Hematopoietic multipotent progenitor cell (in vitro differentiated cells): Measurements from ENCODE around the gene SLC6A3. TPM values are rescaled to one million over a fixed set of nuclear protein-coding genes. Genes with fewer than 3 reads are reported as not detected.
A peak's percentile ranks its signal among the peaks of the same experiment; 100 is the strongest.
"Not testable (repeated sequence)": the region's sequence is repeated elsewhere in the genome, so short reads cannot be mapped to it uniquely, and the experiment has no call there.

ENCODE experiments used
- DNase-seq, 3 donors: peaks; one replicate each; pipeline ENCODE4 v3.0.0-alpha.2; 2011 to 2015; ENCODE audit warnings: low read depth in 2 of 3, low spot score in 2 of 3
- total RNA-seq: library from RNA; depleted of rRNA; stranded (reverse); fragments of >200 nt; gene quantifications from one replicate; pipeline ENCODE4 v1.2.3, GENCODE V29; 2012

SLC6A3 gene
- total RNA-seq, 1 donor = not detected

GRCh38 chr5:1478271-1479035 lies 33.2 kb upstream of the SLC6A3 start:
- no peak for DNase-seq

- DNase-seq = no peak
Measured at GRCh38 chr5:1477341-1477740, 32.1 kb upstream of the SLC6A3 start.

- no peak for DNase-seq
Measured at GRCh38 chr5:1476967-1477310, 31.7 kb upstream of the SLC6A3 start.

DNA sequence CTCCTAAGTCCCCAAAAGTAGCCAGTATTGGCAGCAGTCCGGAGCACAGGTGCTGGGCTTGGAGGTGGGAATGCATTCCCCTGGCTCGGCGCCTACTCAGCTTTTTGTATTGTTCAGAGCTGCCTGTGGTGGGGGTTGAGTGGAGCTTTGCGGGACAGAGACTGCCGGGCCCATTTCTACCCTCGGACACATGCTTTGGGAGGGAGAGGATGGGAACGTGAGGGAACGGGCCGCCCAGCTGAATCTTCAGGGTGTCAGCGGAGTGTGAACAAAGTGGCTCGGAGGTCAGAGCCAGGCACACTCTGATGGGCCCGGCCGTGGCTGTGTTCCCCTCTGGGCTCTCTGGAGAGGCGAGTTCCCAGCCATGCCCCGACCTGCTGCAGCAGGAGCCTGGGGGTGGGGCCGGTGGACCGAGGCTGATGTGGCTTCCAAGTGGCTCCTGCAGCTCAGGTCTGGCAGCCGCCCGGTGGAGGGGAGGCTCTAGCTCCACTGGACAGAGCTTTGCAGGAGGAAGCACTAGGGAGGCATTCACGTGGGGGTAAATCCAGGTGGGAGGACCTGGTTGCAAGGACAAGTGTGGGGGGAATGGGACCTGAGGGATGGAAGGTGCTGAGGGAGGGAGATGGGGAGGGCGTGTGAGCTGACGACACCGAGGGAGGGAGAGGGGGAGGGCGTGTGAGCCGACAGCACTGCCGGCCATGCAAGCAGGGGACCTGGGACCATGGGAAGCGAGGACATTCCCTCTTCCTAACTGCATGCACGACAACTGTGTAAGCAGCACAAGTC lies 31.1 kb upstream of the SLC6A3 start:
- DNase-seq = no peak

GRCh38 chr5:1475544-1475900 lies 30.3 kb upstream of the SLC6A3 start:
- DNase-seq = not testable (repeated sequence)

DNA sequence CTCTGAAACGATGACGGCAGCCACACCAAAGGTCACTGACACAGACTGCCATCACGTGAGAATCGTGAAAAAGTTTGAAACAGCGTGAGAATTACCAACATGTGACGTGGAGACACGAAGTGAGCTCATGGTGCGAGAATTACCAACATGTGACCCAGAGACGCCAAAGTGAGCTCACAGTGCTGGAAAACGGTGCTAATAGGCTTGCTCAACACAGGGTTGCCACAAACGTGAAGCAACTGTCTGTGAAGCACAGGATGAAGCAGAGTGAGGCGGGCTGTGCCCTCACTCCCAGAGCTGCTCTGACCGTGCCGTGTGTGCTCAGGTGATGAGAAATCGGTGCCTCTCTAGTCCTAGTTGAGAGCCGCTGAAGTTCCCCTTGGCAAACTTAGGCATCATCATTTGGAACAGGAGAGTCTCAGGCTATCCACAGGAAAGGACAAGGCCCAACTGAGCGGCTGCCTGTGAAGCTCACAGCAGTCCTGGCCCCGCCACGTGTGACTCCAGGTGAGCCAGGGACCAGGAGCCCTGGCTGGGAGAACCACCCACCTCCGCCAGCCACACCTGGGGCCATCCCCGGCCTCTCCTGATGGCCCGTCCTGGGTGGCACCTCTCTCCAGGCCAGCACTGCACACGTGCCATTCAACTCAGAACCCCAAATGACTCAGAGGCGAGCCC lies 29.8 kb upstream of the SLC6A3 start:
- DNase-seq = no peak

DNA sequence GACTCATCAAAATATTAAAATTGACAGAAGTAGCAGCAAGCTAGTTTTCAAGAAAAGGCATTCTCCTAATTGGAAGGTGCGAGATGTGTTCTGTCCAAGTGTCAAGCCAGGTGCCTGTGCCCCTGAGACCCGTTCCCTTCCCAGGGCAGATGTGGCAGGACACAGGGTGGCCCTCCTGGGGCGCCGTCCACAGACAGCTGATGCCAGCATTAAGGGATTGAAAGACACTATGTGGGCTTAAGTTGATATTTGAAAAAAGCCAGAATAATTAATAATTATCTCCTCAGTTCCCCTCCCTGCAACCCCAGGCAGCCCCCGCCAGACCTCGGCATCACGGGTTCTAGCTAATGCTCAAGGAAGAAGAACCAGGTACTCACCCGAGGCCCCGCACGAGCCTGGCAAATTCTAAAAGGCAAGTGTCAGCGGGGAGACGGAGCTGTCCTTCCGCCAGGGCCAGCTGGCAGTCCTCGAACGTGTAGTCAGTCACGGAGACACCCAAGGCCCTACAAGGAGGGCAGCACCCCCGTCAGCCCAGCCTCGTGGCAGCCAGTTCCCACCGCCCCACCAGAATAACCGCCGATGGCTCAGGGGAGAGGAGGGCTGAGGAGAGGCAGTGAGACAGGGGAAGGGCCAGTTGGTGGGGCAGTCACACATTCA lies 29.1 kb upstream of the SLC6A3 start:
- DNase-seq = no peak

DNA sequence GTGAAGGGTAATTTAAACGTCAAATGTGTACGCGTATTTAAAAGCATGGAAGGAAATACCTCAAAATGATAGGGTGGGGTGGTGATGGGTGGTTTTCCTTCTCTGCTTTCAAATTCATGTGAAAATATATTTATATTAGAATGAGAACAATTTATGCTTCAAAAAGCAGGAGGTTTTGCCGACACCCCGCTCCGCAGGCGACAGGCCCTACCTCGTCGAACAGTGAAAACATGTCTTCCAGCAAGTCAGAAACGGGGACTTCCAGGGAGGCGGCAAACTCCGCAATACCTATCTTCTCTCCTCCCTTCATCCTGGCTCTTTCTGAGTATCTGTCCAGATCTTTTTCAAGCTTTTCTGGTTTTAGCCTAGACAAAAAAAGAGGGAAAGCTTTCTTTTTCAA lies 28.5 kb upstream of the SLC6A3 start:
- DNase-seq = no peak

DNA sequence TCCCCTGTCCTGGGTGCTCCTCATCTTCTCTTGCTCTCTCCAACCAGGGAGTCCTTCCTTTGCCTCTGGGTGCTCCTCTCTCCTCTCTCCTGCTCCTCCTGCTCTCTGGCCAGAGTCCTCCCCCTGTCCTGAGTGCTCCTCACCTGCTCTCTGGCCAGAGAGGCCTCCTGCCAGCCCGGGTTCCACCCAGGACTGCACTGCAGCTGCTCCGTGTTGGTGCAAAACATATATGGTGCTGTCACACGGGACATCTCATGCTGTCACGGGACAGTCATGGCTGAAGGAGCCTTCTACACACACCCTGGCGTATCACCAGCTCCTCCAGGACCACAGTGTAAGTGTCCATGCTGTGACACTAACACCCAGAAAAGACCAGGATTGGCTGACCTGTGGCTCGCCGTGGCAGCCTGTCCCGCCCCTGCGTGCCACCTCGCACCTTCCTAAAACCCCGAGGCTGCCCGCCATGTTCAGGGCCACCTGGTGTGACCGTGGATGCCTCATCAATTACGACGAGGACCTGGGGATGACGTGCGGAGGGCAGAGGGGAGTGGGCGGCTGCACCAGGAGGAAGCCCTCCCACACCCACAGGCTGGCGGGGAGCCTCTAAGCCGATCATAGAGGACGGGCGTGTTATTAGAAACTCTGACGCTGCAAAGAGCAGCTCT lies 27.9 kb upstream of the SLC6A3 start:
- no peak for DNase-seq

GRCh38 chr5:1471997-1472963 lies 27.0 kb upstream of the SLC6A3 start:
- no peak for DNase-seq

- DNase-seq = no peak
Measured at GRCh38 chr5:1471240-1471853, 26.1 kb upstream of the SLC6A3 start.

- DNase-seq = no peak
Measured at GRCh38 chr5:1470762-1471211, 25.5 kb upstream of the SLC6A3 start.

GRCh38 chr5:1468629-1469527 lies 23.6 kb upstream of the SLC6A3 start:
- DNase-seq = no peak

GRCh38 chr5:1468247-1468612 lies 23.0 kb upstream of the SLC6A3 start:
- peak in 1 of 3 donors; percentile 35 for DNase-seq

DNA sequence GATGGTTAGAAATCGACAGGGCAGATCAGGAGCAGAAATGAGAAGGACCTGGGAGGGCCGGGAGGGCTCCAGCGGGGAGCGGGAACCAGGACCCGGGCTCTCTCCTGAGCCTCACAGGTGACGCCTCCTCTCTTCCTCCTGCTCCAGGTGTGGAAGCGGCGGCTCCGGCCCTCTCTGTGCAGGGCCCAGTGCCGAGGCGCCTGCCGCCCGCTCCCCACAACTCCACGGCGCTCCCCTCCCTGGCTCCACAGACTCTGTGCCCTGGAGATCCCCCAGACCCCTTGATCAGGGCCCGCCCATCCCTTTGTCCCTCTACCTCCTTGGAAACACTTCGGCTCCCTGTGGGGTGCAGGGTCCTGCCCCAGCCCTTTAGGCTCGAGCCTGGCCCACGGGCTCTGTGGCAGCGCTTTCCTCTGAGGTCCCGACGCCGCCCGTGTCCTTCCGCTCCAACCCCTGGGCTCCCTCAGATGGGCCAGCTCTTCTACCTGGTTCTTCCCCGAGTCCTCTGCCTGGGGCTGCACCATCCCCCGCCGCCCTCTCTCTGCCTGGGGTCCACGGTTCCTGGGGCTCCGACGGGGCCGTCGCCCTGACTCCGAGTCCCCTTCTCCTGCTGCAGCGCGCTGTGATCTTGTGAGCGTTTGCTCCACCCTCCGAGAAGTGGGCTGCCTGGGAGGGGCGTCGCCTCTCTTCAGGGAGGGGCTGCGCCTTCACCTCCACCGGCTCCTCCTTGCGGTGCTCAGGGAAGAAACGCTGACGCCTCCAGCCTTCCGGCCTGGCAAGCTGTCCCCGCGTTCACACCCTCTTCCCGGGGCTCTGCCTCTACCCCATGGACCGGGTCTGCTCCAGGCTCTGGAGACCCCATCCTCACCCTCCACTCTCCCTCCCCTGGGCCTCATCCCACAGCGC lies 22.4 kb upstream of the SLC6A3 start:
- no peak for DNase-seq

DNA sequence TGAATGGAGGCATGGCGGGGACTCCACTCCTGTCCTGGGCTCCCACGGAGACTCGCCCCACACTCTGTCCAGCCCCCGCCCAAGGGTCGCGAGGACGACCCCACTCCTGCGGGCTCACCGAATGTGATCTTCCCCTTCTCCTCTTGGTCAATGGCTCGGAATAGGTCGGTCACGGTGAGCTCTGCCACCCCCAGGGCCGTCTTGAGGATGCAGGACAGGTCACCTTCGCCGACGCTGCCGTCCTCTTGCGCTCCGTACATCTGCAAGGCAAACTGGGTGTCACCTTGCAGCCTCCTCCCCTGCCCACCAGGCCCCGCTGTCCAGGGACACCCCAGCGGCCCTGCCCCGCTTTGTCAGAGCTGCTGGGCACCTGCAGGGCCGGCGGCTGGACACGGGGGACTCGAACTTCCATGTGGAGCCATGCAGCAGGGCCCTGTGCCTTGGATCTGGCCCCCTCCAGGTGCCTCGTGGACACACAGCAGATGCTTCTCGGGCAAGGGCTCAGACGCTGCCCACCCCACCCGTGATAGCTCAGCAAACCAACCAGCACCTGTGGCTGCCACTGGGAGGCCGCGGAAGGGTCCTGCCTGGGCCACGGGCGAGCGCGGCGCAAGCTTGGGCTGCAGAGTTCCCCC lies 21.5 kb upstream of the SLC6A3 start:
- DNase-seq = no peak
